GM21526 (cell line): ENCODE measurements around the gene NUP93.
"Not testable (repeated sequence)": the region's sequence is repeated elsewhere in the genome, so short reads cannot be mapped to it uniquely, and the experiment has no call there.

Source experiments
- ATAC-seq: cut with Tn5 transposase; IDR thresholded peaks from one replicate; pipeline ENCODE4 v1.9.1; 2021; ENCODE audit warnings: moderate library complexity; ENCODE audit not compliant: unreplicated experiment, low FRiP score

The NUP93 gene

GRCh38 chr16:56708525-56709442, 21.1 kb upstream of the NUP93 start:
- no peak for ATAC-seq

GRCh38 chr16:56709443-56710040, 20.4 kb upstream of the NUP93 start:
- no peak for ATAC-seq

GRCh38 chr16:56710181-56710737, 19.7 kb upstream of the NUP93 start:
- no peak for ATAC-seq

- ATAC-seq, result no peak
Observed at GRCh38 chr16:56711862-56712261, 18.1 kb upstream of the NUP93 start.

GRCh38 chr16:56713794-56714193, 16.1 kb upstream of the NUP93 start:
- no peak for ATAC-seq

- no peak for ATAC-seq
Observed at GRCh38 chr16:56715126-56715525, 14.8 kb upstream of the NUP93 start.

GRCh38 chr16:56716761-56717160, 13.2 kb upstream of the NUP93 start:
- ATAC-seq, result no peak

GRCh38 chr16:56717532-56717931, 12.4 kb upstream of the NUP93 start:
- not testable (repeated sequence) for ATAC-seq

GRCh38 chr16:56722200-56722842, 7.6 kb upstream of the NUP93 start:
- ATAC-seq, result no peak

GRCh38 chr16:56724191-56724590, 5.7 kb upstream of the NUP93 start:
- ATAC-seq, result no peak

GRCh38 chr16:56726283-56726682, 3.6 kb upstream of the NUP93 start:
- no peak for ATAC-seq

- ATAC-seq, result no peak
Observed at GRCh38 chr16:56726926-56727325, 3.0 kb upstream of the NUP93 start.

- no peak for ATAC-seq
Observed at GRCh38 chr16:56728027-56728426, 1.9 kb upstream of the NUP93 start.

GRCh38 chr16:56728980-56729734, 772 bp upstream of the NUP93 start:
- no peak for ATAC-seq

- peak; percentile 39 for ATAC-seq
Observed at GRCh38 chr16:56732366-56732765, 2.4 kb downstream of the NUP93 start.

- ATAC-seq, result no peak
Observed at GRCh38 chr16:56732832-56733231, 2.9 kb downstream of the NUP93 start.

GRCh38 chr16:56734429-56734828, 4.5 kb downstream of the NUP93 start:
- no peak for ATAC-seq

GRCh38 chr16:56736476-56736875, 6.5 kb downstream of the NUP93 start:
- no peak for ATAC-seq

GRCh38 chr16:56737539-56737938, 7.6 kb downstream of the NUP93 start:
- no peak for ATAC-seq

- ATAC-seq, result no peak
Observed at GRCh38 chr16:56738221-56738620, 8.3 kb downstream of the NUP93 start.
